Fibroblast of lung (primary cell): ENCODE results near the gene PHRF1. TPM values are rescaled to one million over a fixed set of nuclear protein-coding genes. Genes with fewer than 3 reads are reported as not detected.

Experiments used
- DNase-seq, 2 donors: peaks; one replicate each; pipeline versions ENCODE4 v3.0.0 to v3.0.0-alpha.2; 2010; ENCODE audit warnings: low read depth in 2 of 2
- H2AFZ ChIP-seq: 2 replicates; pipeline ENCODE4 v1.5.1; 2012; ENCODE audit warnings: low read length, control low read depth, inconsistent platforms
- H3K27ac ChIP-seq: 2 replicates; pipeline ENCODE4 v1.5.1; 2011; ENCODE audit warnings: low read length, control low read depth; ENCODE audit not compliant: insufficient read depth
- H3K27me3 ChIP-seq: 2 replicates; pipeline ENCODE4 v1.5.1; 2011; ENCODE audit warnings: mild to moderate bottlenecking, low read length; ENCODE audit not compliant: control insufficient read depth, insufficient read depth
- H3K36me3 ChIP-seq: 2 replicates; pipeline ENCODE4 v1.5.1; 2011; ENCODE audit warnings: low read length; ENCODE audit not compliant: control insufficient read depth, insufficient read depth
- H3K4me1 ChIP-seq: 2 replicates; pipeline ENCODE4 v1.5.1; 2011; ENCODE audit warnings: low read length; ENCODE audit not compliant: control insufficient read depth, insufficient read depth; ENCODE audit errors: extremely low read depth
- H3K4me2 ChIP-seq: 2 replicates; pipeline ENCODE4 v1.5.1; 2011; ENCODE audit warnings: low read length, control low read depth; ENCODE audit not compliant: insufficient read depth; ENCODE audit errors: extremely low read depth
- H3K4me3 ChIP-seq, 4 experiments: fragments of 200-600 bp in 1 of 4; sonication (generic) in 1 of 4; replicated peaks in 1 of 4; 2 replicates each; pipeline ENCODE4 v1.5.1; 2011 to 2016; ENCODE audit warnings: low read length in 4 of 4, low read depth in 3 of 4, mild to moderate bottlenecking in 3 of 4, control low read depth in 2 of 4, inconsistent platforms in 1 of 4, mixed read lengths in 1 of 4; ENCODE audit not compliant: insufficient read depth in 1 of 4; ENCODE audit errors: control extremely low read depth in 1 of 4
- H3K79me2 ChIP-seq: 2 replicates; pipeline ENCODE4 v1.5.1; 2012; ENCODE audit warnings: mild to moderate bottlenecking, low read length, inconsistent platforms; ENCODE audit not compliant: control insufficient read depth, insufficient read depth
- H3K9ac ChIP-seq: 2 replicates; pipeline ENCODE4 v1.5.1; 2011; ENCODE audit warnings: mild to moderate bottlenecking, low read length, control low read depth; ENCODE audit not compliant: insufficient read depth
- H3K9me3 ChIP-seq: 2 replicates; pipeline ENCODE4 v1.5.1; 2012; ENCODE audit warnings: low read depth, low read length; ENCODE audit not compliant: control insufficient read depth, insufficient read depth
- H4K20me1 ChIP-seq: 2 replicates; pipeline ENCODE4 v1.5.1; 2011; ENCODE audit warnings: low read length; ENCODE audit not compliant: control insufficient read depth, insufficient read depth; ENCODE audit errors: extremely low read depth
- EZH2 ChIP-seq: IDR thresholded peaks from 2 replicates; pipeline ENCODE4 v1.5.1; 2012; ENCODE audit warnings: low read length, control low read depth, mild to moderate bottlenecking; ENCODE audit errors: missing control alignments
- polyA plus RNA-seq, 2 donors: library from polyadenylated mRNA; depleted of rRNA in 1 of 2; stranded (reverse) in 1 of 2; unstranded in 1 of 2; fragments of >200 nt; gene quantifications; 2 replicates each; pipeline ENCODE4 v1.2.1, GENCODE V29; 2011 to 2012; ENCODE audit warnings: missing spikeins in 1 of 2
- total RNA-seq: library from RNA; depleted of rRNA; stranded (reverse); fragments of >200 nt; gene quantifications from 2 replicates; pipeline ENCODE4 v1.2.1, GENCODE V29; 2014
- TF ChIP-seq, protein P1 (sequence below), 2 donors: IDR thresholded peaks in 1 of 2; conservative IDR thresholded peaks in 1 of 2; 1 replicate in 1 of 2; 2 replicates in 1 of 2; pipeline ENCODE4 v1.5.1; 2011 to 2012; ENCODE audit warnings: low read length in 2 of 2, control low read depth in 1 of 2, inconsistent platforms in 1 of 2, low read depth in 1 of 2, mild to moderate bottlenecking in 1 of 2

PHRF1 gene
- total and polyA plus RNA-seq, 2 donors (not counting 1 experiment from before 2014, with no cell fraction given), result 5.9 to 16.8 TPM

DNA sequence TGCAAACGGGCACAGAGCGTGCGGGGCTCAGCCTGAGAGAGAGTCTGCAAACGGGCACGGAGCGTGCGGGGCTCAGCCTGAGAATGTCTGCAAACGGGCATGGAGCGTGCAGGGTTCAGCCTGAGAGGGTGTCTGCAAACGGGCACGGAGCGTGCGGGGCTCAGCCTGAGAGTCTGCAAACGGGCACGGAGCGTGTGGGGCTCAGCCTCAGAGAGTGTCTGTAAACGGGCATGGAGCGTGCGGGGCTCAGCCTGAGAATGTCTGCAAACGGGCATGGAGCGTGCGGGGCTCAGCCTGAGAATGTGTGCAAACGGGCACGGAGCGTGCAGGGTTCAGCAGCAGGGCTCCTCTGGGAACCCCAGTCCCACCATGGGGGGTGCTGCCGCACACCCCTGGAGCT, 13.5 kb downstream of the PHRF1 start:
- H3K36me3 ChIP-seq, result peaks cover 35% of the 10 kb centered on the region
- no peaks in the 10 kb centered on the region for H3K9me3 ChIP-seq
- H4K20me1 ChIP-seq, result no peaks in the 10 kb centered on the region
- no peak overlapping the region for H3K4me2 ChIP-seq
- peaks cover 3% of the 10 kb centered on the region for H3K4me1 ChIP-seq
- H3K9ac ChIP-seq, result no peak overlapping the region
- DNase-seq, result no peak
- H3K27ac ChIP-seq, result no peak overlapping the region
- H3K27me3 ChIP-seq, result no peaks in the 10 kb centered on the region
- no peak overlapping the region for H2AFZ ChIP-seq
- H3K79me2 ChIP-seq, result peaks cover 20% of the 10 kb centered on the region
- no peak for TF ChIP-seq EZH2
- TF ChIP-seq, protein P1, sequence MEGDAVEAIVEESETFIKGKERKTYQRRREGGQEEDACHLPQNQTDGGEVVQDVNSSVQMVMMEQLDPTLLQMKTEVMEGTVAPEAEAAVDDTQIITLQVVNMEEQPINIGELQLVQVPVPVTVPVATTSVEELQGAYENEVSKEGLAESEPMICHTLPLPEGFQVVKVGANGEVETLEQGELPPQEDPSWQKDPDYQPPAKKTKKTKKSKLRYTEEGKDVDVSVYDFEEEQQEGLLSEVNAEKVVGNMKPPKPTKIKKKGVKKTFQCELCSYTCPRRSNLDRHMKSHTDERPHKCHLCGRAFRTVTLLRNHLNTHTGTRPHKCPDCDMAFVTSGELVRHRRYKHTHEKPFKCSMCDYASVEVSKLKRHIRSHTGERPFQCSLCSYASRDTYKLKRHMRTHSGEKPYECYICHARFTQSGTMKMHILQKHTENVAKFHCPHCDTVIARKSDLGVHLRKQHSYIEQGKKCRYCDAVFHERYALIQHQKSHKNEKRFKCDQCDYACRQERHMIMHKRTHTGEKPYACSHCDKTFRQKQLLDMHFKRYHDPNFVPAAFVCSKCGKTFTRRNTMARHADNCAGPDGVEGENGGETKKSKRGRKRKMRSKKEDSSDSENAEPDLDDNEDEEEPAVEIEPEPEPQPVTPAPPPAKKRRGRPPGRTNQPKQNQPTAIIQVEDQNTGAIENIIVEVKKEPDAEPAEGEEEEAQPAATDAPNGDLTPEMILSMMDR (conservative IDR thresholded peaks at IDR 0.05 in 1 of 2, IDR thresholded peaks at IDR 0.05 in 1 of 2; ENCODE audit: low read depth in 1 of 2, low read length in 2 of 2), result no peak
- H3K4me3 ChIP-seq, result no peak overlapping the region

- H3K4me1 ChIP-seq, result peaks cover 3% of the 10 kb centered on the region
- H3K79me2 ChIP-seq, result peaks cover 22% of the 10 kb centered on the region
- no peaks in the 10 kb centered on the region for H3K27me3 ChIP-seq
- no peaks in the 10 kb centered on the region for H3K9me3 ChIP-seq
- no peaks in the 10 kb centered on the region for H4K20me1 ChIP-seq
- TF ChIP-seq, protein P1 (conservative IDR thresholded peaks at IDR 0.05 in 1 of 2, IDR thresholded peaks at IDR 0.05 in 1 of 2; ENCODE audit: low read depth in 1 of 2, low read length in 2 of 2), result no peak
- TF ChIP-seq EZH2, result no peak
- H3K27ac ChIP-seq, result no peak overlapping the region
- H3K36me3 ChIP-seq, result peaks cover 38% of the 10 kb centered on the region
- no peak for DNase-seq
- H3K4me3 ChIP-seq, result no peak overlapping the region
- no peak overlapping the region for H2AFZ ChIP-seq
- no peak overlapping the region for H3K4me2 ChIP-seq
- H3K9ac ChIP-seq, result no peak overlapping the region
Observed at GRCh38 chr11:590997-591396, 14.7 kb downstream of the PHRF1 start.

- no peak overlapping the region for H3K27ac ChIP-seq
- H2AFZ ChIP-seq, result no peak overlapping the region
- H3K4me3 ChIP-seq, result no peak overlapping the region
- no peaks in the 10 kb centered on the region for H4K20me1 ChIP-seq
- peaks cover 25% of the 10 kb centered on the region for H3K79me2 ChIP-seq
- peaks cover 35% of the 10 kb centered on the region for H3K36me3 ChIP-seq
- no peaks in the 10 kb centered on the region for H3K9me3 ChIP-seq
- H3K4me2 ChIP-seq, result no peak overlapping the region
- peaks cover 2% of the 10 kb centered on the region for H3K4me1 ChIP-seq
- DNase-seq, result no peak
- no peaks in the 10 kb centered on the region for H3K27me3 ChIP-seq
- H3K9ac ChIP-seq, result no peak overlapping the region
- TF ChIP-seq, protein P1 (conservative IDR thresholded peaks at IDR 0.05 in 1 of 2, IDR thresholded peaks at IDR 0.05 in 1 of 2; ENCODE audit: low read depth in 1 of 2, low read length in 2 of 2), result no peak
- TF ChIP-seq EZH2, result no peak
Observed at GRCh38 chr11:592501-592900, 16.2 kb downstream of the PHRF1 start.
